T-helper 1 cell treated with Interleukin-12 subunit alpha and Interleukin-12 subunit beta and Interleukin-4 antibody, amounts not matched to agents 30 μg/mL and 1 μg/mL, for 36 hours (primary cell): Measurements from ENCODE around the gene RSL1D1.
"Not testable (repeated sequence)": the region's sequence is repeated elsewhere in the genome, so short reads cannot be mapped to it uniquely, and the experiment has no call there.

Experiments
- H3K27ac Mint-ChIP-seq: one replicate; pipeline ENCODE4 v1.8.0; 2021; ENCODE audit warnings: mild to moderate bottlenecking, mixed read lengths
- H3K27me3 Mint-ChIP-seq: one replicate; pipeline ENCODE4 v1.8.0; 2021; ENCODE audit warnings: low read depth, mixed read lengths
- H3K36me3 Mint-ChIP-seq: one replicate; pipeline ENCODE4 v1.8.0; 2021; ENCODE audit warnings: low read depth, mixed read lengths
- H3K4me1 Mint-ChIP-seq: one replicate; pipeline ENCODE4 v1.8.0; 2021; ENCODE audit warnings: low read depth, mixed read lengths
- H3K4me3 Mint-ChIP-seq: one replicate; pipeline ENCODE4 v1.8.0; 2021; ENCODE audit warnings: mild to moderate bottlenecking, moderate library complexity, mixed read lengths
- H3K9me3 Mint-ChIP-seq: one replicate; pipeline ENCODE4 v1.8.0; 2021; ENCODE audit warnings: mixed read lengths

The RSL1D1 gene

DNA sequence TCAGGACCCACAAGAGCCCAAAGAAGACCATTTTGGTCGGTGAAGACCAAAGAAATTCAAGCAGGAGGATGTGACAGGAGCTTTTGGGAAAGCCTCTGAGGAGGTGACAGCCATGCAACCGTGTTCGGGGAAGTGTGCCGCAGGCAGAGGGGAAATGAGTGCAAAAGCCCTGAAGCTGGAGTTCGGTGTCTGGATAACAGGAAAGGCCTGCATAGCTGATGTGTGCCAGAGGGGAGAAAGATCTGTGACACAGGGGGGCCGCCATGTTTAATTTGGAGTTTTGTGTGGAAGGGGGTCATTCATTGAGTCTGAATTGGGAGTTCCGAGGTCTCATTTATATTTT lies 53.4 kb downstream of the RSL1D1 start:
- Mint-ChIP-seq H3K4me3 (peak overlapping the region; percentile 89), H3K4me1 (peaks cover 66% of the 10 kb centered on the region), H3K27me3 (no peaks in the 10 kb centered on the region), H3K36me3 (peaks cover 29% of the 10 kb centered on the region), H3K27ac (peak overlapping the region; percentile 87), H3K9me3 (no peaks in the 10 kb centered on the region)

DNA sequence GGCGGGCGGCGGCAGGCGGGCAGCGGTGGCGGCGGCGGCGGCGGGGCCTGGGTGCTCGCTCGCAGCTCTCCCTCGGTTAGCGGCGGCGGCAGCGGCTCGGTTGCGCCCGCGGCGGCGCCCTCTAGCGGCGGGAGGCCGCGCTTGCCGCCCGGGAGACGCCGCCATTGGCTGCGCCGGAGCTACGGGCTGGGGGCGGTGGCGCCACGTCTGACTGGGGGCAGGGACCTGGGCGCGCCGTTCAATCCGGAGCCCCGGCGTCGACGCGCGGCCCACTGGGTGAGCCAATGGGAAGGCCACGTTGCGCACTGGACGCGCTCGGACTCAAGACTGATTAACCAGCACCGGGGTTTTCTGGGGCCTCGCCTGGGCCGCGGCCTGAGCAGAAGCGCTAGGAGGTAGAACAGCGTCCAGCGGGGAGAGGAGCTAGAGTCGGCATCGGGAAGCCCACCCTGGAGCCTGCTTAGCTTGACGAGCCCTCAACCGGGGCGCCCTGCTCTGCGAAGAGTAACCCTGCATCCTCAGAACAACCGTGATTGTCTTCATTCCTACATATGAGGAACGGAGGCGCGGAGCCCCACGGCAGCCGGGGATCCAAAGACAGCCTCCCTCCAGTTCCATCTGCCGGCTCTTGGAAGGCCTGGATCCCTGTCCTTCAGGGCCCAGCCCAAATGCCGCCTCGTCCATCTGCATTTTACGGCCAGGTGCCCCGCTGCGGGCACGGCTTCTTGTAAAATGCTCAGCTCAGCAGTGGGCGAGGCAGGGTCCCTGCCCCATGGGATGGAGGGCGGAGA lies 54.0 kb downstream of the RSL1D1 start, which contains the start of gene ZC3H7A:
ZC3H7A (minus strand) TSS at position 93 of the 791 bp plus-strand sequence. CDS start 14,904 bp downstream, outside the sequence.
- peak within 1 kb of the TSS; percentile 94 for H3K27ac Mint-ChIP-seq
- no peaks in the 10 kb centered on the region for H3K27me3 Mint-ChIP-seq
- no peaks in the 10 kb centered on the region for H3K9me3 Mint-ChIP-seq
- H3K4me1 Mint-ChIP-seq = peaks cover 71% of the 10 kb centered on the region
- peak within 1 kb of the TSS; percentile 89 for H3K4me3 Mint-ChIP-seq
- H3K36me3 Mint-ChIP-seq = peaks cover 29% of the 10 kb centered on the region

DNA sequence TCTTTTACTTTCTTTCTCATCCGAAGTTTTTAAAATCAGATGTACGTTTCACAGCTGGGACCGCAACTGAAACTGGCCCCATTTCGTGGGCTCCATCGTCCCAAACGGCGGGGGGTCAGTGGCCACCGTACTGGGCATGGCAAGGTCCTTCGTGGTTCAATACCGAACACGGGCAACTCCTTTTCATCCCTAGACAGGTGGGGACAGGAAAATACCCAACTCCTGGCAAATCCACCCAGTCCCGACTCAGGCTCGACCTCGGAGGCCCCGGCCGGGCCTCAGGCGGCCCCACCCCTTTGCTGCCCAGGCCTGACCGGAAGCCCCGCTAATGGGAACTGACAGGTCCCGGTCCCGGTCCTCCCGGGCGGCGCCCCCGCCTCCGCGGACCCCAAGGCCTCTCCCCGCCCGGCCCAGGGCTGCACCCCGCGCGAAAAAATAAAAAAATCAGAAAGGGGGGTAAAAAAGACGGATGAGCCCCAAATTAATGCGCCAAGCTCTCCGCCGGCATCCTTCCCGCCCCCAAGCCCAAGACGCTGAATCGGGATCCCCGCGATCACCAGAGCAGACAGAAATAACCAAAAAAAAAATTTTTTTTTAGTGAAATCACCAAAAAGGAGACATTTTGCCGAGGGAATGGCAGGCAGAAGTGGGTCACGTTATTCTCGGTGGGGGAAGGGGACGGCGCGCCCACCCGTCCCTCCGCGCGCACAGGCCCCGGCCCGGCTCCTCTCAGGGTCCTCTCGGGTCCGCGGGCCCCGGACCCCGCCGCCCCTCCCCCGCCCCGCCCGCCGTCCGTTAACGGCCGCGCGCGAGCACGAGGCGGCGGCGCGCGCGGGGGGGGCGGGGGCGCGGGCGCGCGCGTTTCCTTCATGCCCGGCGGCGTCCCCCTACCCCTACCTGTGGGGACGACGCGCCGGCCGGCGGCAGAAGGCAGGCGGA lies 54.8 kb downstream of the RSL1D1 start:
- H3K4me3 Mint-ChIP-seq = peak overlapping the region; percentile 88
- H3K4me1 Mint-ChIP-seq = peaks cover 70% of the 10 kb centered on the region
- H3K27ac Mint-ChIP-seq = peak overlapping the region; percentile 94
- H3K36me3 Mint-ChIP-seq = peaks cover 29% of the 10 kb centered on the region
- no peaks in the 10 kb centered on the region for H3K9me3 Mint-ChIP-seq
- no peaks in the 10 kb centered on the region for H3K27me3 Mint-ChIP-seq

DNA sequence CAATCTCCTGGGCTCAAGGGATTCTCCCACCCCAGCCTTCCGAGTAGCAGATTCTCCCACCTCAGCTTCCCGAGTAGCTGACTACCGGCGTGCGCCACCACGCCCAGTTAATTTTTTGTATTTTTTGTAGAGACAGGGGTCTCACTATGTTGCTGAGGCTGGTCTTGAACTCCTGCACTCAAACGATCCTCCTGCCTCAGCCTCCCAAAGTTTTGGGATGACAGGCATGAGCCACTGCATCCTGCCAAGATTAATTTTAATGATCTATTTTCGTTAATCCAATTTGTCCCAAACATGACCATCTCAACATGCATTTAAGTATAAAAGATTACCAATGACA lies 55.5 kb downstream of the RSL1D1 start:
- no peaks in the 10 kb centered on the region for H3K9me3 Mint-ChIP-seq
- H3K4me3 Mint-ChIP-seq = peak overlapping the region; percentile 88
- no peaks in the 10 kb centered on the region for H3K27me3 Mint-ChIP-seq
- H3K36me3 Mint-ChIP-seq = peaks cover 33% of the 10 kb centered on the region
- peaks cover 72% of the 10 kb centered on the region for H3K4me1 Mint-ChIP-seq
- peak overlapping the region; percentile 94 for H3K27ac Mint-ChIP-seq

DNA sequence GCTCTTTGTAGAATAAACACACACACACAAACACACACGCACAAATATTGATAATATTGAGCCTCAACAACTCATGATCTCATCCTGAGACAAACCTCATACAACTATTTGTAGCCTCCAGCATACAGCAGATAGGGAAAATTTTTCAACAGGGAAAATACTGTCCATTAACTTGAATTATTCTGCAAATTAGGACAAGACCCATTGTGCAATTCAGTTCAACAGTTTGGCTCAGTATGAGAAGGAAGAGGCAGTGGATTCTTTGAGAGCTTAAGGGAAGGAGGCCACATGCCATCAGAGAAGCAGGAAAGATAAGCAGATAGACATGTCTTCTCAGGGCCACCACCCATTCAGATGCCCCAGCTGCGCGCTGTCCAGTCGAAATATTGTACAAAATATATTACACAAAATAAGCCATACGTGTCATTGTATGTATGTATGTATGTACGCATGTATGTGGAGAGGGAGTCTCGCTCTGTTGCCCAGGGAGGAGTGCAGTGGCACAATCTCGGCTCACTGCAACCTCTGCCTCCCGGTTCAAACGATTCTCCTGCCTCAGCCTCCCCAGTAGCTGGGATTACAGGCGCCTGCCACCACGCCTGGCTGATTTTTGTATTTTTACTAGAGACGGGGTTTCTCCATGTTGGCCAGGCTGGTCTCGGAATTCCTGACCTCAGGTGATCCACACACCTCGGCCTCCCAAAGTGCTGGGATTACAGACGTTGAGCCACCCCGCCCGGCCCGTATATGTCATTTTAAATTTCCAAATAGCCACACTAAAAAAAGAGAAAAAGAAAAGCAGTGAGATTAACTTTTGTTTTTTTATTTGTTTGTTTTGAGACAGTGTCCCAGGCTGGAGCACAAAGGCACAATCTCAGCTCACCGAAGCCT lies 56.1 kb downstream of the RSL1D1 start:
- peak overlapping the region; percentile 88 for H3K4me3 Mint-ChIP-seq
- H3K36me3 Mint-ChIP-seq = peaks cover 33% of the 10 kb centered on the region
- no peaks in the 10 kb centered on the region for H3K9me3 Mint-ChIP-seq
- H3K27ac Mint-ChIP-seq = peak overlapping the region; percentile 94
- H3K4me1 Mint-ChIP-seq = peaks cover 71% of the 10 kb centered on the region
- H3K27me3 Mint-ChIP-seq = no peaks in the 10 kb centered on the region

DNA sequence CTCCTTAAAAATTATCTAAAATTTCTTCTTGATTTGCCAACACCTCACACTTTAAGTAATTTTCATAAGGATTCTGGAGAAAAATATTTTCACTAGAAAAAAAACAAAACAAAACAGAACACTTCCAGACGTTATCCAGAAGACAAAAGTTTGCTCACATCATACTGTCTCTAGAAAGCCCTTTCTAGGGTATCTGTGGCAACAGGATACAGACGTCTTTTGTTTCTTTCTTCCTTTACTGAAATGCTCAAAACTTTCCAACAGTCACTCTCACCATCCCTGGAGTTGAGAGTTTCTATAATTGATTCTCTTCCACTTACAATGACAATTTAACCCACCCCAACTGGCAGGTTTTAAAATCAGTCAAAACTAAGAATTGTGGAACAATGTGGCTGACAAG lies 56.9 kb downstream of the RSL1D1 start:
- Mint-ChIP-seq H3K36me3 (peaks cover 26% of the 10 kb centered on the region), H3K27me3 (no peaks in the 10 kb centered on the region), H3K9me3 (no peaks in the 10 kb centered on the region), H3K4me3 (peak overlapping the region; percentile 88), H3K27ac (peak overlapping the region; percentile 94), H3K4me1 (peaks cover 64% of the 10 kb centered on the region)

DNA sequence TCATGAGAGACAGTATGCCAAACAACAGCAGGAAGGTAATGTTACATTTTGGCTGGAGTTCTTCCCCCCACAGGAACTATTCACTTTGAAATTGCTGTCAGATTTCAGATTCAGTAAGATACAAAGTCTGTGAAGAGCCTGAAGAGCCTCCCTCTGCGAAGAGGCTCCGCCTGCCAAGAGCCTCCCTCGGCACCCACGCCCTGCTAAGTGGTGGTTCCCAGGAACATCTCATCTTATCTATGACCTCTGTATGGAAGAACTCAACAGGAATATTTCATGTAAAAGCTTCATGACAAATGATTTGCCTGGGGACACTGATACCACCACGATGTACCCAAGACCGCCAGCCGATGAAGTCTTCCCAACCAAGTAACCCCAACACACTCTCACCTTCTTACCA lies 57.5 kb downstream of the RSL1D1 start:
- no peaks in the 10 kb centered on the region for H3K9me3 Mint-ChIP-seq
- H3K4me1 Mint-ChIP-seq = peaks cover 59% of the 10 kb centered on the region
- H3K4me3 Mint-ChIP-seq = peak overlapping the region; percentile 88
- no peaks in the 10 kb centered on the region for H3K27me3 Mint-ChIP-seq
- peaks cover 25% of the 10 kb centered on the region for H3K36me3 Mint-ChIP-seq
- H3K27ac Mint-ChIP-seq = peak overlapping the region; percentile 94

DNA sequence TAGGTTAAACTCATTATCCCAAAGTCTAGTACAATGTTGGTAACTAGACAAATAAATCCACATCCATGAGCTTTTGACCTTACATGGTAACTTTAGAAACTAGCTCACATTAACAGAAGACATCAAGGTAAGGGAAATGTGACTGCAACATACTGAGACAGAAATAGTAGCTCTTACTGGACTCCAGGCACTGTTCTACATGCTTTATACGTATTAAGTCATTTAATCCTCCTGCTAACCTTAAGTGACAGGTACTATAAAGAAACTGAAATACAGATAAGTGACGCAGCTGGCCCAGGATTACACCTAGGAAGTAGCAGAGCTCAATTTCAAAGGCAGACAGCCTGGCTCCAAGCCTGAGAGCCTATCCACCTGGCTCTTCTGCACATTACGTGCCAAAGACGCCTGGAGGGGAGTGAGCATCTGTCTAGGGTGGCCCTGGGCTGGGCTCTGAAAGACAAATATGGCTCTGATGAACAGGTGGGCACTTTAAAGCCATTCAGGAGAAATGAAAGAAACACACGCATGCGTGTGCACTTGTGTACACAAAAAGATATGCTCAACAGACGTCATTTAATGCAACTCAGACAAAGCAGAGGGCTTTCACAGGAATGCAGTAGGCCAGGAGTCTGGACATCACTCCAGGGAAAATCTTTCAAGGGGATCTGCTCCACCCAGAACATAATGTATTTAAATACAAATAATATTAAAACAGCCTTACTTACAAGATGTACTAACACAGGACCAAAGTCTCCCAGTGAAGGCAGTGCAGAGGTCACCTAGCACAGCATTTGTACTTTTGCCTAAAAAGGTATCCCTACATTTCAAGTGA lies 58.7 kb downstream of the RSL1D1 start:
- H3K36me3 Mint-ChIP-seq = peaks cover 29% of the 10 kb centered on the region
- peak overlapping the region; percentile 94 for H3K27ac Mint-ChIP-seq
- H3K4me3 Mint-ChIP-seq = peak overlapping the region; percentile 46
- H3K9me3 Mint-ChIP-seq = no peaks in the 10 kb centered on the region
- H3K4me1 Mint-ChIP-seq = peaks cover 59% of the 10 kb centered on the region
- H3K27me3 Mint-ChIP-seq = no peaks in the 10 kb centered on the region

DNA sequence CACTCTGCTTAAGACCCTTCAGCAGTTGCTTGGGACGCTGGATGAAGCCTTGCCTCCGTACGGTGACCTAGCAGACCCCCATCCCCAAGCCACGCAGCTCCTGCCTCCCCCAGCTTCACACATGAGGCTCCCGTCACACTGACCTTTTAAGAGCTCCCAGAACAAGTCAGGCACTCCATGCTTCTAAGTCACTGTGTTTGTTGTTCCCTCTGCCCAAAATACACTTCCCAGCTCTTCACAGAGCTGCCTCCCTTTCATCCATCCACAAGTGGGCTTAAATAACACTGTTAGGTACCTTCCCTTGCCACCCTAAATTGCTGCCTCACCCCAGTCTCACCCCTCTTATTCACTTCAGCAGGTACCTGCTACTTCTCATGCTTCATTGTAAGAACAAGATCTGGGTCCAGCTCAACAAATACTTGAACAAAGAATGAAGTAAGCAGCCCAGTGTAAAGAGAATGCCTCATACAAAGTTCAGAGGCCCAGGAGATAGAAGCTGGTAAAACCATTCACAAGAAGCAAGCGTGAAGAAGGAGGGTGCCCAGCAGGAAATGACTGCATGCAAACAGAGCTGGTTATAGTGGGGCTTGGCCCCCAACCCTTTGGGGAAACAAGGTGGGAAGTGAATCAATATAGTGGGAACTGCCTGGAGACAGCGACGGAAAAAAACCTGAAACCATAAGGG lies 60.1 kb downstream of the RSL1D1 start:
- no peaks in the 10 kb centered on the region for H3K9me3 Mint-ChIP-seq
- no peak overlapping the region for H3K4me3 Mint-ChIP-seq
- peaks cover 70% of the 10 kb centered on the region for H3K4me1 Mint-ChIP-seq
- peak overlapping the region; percentile 80 for H3K27ac Mint-ChIP-seq
- no peaks in the 10 kb centered on the region for H3K27me3 Mint-ChIP-seq
- peaks cover 32% of the 10 kb centered on the region for H3K36me3 Mint-ChIP-seq

DNA sequence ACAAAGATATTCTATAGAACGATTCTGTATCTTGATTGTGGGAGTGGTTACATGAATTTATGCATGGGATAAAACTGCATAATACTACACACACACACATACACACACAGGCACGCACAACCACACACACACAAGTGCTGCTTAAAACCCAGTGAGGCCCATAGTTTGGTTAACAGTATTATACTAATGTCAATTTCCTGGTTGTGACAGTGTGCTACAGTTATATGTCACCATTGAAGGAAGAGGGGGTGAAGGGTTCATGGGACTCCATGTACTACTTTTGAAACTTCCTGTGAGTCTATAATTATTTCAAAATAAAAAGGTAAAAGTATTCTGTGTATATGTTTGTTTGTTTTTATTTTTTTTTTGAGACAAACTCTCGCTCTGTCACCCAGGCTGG lies 62.4 kb downstream of the RSL1D1 start:
- Mint-ChIP-seq H3K27ac (peak overlapping the region; percentile 95), H3K36me3 (peaks cover 15% of the 10 kb centered on the region), H3K4me1 (peaks cover 58% of the 10 kb centered on the region), H3K9me3 (no peaks in the 10 kb centered on the region), H3K4me3 (no peak overlapping the region), H3K27me3 (no peaks in the 10 kb centered on the region)

DNA sequence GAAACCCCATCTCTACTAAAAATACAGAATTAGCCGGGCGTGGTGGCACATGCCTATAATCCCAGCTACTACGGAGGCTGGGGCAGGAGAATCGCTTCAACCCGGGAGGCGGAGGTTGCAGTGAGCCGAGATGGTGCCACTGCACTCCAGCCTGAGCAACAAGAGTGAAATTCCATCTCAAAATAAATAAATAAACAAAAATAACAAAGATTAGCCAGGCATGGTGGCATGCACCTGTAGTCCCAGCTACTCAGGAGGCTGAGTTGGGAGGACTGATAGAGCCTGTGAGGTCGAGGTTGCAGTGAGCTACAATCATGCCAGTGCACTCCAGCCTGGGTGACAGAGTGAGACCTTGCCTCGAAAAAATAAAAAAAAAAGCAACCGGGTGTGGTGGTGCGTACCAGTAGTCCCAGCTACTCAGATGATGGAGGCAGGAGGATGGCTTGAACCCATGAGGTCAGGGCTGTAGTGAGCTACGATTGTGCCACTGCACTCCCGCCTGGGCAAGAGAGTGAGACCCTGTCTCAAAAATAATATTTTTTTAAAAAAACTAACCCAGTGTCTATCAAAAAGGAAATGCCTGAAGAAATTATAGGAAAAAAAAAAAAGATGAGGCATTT lies 66.3 kb downstream of the RSL1D1 start:
- H3K36me3 Mint-ChIP-seq = peaks cover 28% of the 10 kb centered on the region
- H3K4me3 Mint-ChIP-seq, H3K27me3 Mint-ChIP-seq, H3K9me3 Mint-ChIP-seq: not testable (repeated sequence)
- peaks cover 59% of the 10 kb centered on the region for H3K4me1 Mint-ChIP-seq
- peak overlapping the region; percentile 95 for H3K27ac Mint-ChIP-seq

DNA sequence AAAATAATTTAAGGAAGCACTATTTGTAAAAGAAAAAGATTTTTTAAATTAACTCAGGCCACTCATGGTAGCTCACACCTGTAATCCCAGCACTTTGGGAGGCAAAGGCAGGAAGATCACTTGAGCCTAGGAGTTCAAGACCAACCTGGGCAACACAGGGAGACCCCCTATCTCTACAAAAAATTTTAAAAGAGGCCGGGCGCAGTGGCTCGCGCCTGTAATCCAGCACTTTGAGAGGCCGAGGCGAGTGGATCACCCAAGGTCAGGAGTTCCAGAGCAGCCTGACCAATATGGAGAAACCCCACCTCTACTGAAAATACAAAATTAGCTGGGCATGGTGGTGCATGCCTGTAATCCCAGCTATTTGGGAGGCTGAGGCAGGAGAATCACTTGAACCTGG lies 67.0 kb downstream of the RSL1D1 start:
- Mint-ChIP-seq H3K27ac (peak overlapping the region; percentile 83), H3K4me1 (peaks cover 62% of the 10 kb centered on the region), H3K36me3 (peaks cover 32% of the 10 kb centered on the region)
- not testable (repeated sequence) for H3K27me3 Mint-ChIP-seq, H3K9me3 Mint-ChIP-seq, H3K4me3 Mint-ChIP-seq

DNA sequence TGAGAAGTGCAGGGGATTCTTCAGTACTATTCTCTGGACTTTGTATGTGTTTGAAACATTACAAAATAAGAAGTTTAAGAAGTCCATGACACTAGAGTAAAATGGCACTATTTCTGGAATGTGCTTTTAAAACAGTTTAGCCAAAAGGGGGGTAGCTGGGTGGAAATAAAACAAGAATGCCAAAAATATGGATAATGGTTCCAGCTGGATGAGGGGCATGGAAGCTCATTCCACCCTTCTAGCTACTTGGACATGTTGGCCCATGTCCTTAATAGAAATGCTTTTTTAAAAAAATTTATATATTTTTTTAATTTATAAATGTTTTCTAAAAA lies 67.3 kb downstream of the RSL1D1 start:
- Mint-ChIP-seq H3K27ac (peak overlapping the region; percentile 99), H3K4me1 (peaks cover 62% of the 10 kb centered on the region), H3K36me3 (peaks cover 33% of the 10 kb centered on the region), H3K27me3 (no peaks in the 10 kb centered on the region), H3K9me3 (no peaks in the 10 kb centered on the region), H3K4me3 (peak overlapping the region; percentile 79)
